ENCODE results near the gene EMILIN2.
"Not testable (repeated sequence)": the region's sequence is repeated elsewhere in the genome, so short reads cannot be mapped to it uniquely, and the experiment has no call there.

- TF ChIP-seq CTCF (IDR thresholded peaks at IDR 0.05; ENCODE audit: insufficient read depth, low read length); POLR2AphosphoS5 (IDR thresholded peaks at IDR 0.05; ENCODE audit: low read depth); REST (IDR thresholded peaks at IDR 0.05; ENCODE audit: insufficient replicate concordance, low read depth): not testable (repeated sequence)
Measured at GRCh38 chr18:2808640-2809039, 38.2 kb upstream of the EMILIN2 start.

All from HL-60 (cell line).